ENCODE data around the gene BLVRA.
"Not testable (repeated sequence)": the region's sequence is repeated elsewhere in the genome, so short reads cannot be mapped to it uniquely, and the experiment has no call there.

Gene BLVRA

DNA sequence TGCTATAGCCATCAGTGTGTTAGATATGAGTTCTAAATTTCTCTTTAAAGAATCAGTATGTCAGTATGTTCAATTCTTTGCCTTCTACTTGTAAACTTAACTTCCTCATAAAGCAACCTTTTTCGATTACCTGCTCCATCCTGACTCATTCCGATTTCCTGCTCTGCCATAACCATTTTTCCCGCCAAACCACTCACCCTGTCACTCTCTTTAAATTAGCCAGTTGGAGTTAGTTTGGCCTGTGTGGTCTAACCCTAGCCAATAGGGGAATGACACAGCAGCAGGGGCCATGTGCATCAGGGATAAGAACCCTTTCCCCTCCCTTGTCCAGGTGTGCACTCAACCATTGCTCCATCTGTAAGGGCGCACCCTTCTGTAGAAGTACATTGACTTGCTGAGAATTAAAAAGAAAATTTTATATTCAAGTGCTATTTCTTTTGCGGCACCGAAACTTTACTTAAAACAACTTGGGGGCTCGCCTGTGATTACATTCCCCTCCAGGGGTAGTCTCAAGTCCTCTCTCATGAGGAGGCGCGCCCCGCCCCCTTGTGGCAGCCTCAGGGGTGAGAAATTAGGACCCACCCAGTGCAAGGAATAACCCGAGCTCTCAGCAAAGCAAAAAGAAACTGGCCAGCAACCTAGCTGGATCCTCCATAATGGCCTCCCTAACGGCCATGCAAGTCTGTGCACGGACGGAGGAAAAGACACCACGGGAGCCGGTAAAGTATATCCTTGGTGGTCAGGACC, 51.9 kb downstream of the BLVRA start:
- DNase-seq, result not testable (repeated sequence)

DNA sequence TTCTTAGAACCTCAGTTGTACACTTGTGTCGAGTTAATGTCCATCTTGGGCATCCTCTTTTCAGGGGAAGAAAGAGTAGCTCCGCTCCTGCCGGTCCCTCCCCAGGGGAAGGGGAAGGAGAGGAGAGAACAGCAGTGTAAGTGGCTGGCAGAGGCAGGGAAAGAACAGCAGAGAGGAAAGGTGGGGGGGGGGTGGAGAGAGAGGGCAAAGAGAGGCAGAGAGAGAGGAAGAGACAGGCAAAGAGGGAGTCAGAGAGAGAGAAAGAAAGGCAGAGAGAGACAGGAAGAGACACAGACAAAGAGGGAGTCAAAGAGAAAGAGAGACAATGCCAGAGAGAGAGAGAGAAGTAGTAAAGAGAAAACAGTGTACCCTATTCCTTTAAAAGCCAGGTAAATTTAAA, 56.9 kb downstream of the BLVRA start:
- DNase-seq, result no peak

GRCh38 chr7:43816046-43816797, 57.7 kb downstream of the BLVRA start:
- not testable (repeated sequence) for DNase-seq

GRCh38 chr7:43823425-43823824, 64.9 kb downstream of the BLVRA start:
- DNase-seq, result not testable (repeated sequence)

GRCh38 chr7:43823941-43824340, 65.5 kb downstream of the BLVRA start:
- no peak for DNase-seq

DNA sequence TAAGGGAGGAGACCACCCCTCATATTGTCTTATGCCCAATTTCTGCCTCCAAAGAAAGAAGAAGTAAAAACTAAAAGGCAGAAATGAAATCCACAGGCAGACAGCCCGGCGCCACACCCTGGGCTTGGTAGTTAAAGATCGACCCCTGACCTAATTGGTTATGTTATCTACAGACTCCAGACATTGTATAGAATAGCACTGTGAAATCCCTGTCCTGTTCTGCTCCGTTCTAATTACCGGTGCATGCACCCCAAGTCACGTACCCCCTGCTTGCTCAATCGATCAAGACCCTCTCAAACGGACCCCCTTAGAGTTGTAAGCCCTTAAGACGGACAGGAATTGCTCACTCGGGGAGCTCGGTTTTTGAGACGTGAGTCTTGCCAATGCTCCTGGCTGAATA, 66.0 kb downstream of the BLVRA start:
- DNase-seq, result not testable (repeated sequence)

- no peak for DNase-seq
These were observed 66.5 kb downstream of the BLVRA start for GRCh38 chr7:43824963-43825362.

GRCh38 chr7:43825391-43825808, 66.9 kb downstream of the BLVRA start:
- no peak for DNase-seq

- not testable (repeated sequence) for DNase-seq
These were observed 72.4 kb downstream of the BLVRA start for GRCh38 chr7:43830917-43831316.

DNA sequence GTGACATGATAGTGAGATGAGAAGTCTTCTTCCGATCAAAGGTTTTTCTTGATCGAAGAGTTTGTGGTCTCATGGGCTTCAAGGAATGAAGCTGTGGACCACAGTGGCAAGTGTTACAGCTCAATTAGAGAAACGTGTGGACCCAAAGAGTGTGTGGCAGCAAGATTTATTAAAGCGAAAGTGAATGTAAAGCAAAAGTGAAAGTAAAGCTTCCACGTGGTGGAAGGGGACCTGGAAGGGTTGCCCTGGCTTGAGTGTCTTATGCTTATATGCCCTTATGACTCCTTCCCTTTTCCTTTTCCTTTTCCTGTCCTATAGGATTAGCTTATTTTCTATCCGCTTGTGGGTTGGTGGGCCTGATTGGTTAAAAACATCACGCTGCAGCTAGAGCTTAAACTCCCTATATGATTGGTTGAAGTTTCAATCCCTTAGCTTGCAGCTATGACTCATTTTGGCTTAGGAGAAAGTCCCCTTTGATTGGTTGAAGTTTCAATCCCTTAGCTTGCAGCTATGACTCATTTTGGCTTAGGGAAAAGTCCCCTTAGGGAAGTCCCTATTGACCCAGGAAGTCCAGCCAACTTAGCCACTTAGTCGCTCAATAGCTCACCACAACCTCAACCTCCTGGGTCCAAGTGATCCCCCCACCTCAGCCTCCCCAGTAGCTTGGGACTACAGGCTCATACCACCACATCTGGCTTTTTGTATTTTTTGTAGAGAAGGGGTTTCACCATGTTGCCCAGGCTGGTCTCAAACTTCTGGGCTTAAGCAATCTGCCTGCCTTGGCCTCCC, 76.2 kb downstream of the BLVRA start:
- DNase-seq, result peak; percentile 30

DNA sequence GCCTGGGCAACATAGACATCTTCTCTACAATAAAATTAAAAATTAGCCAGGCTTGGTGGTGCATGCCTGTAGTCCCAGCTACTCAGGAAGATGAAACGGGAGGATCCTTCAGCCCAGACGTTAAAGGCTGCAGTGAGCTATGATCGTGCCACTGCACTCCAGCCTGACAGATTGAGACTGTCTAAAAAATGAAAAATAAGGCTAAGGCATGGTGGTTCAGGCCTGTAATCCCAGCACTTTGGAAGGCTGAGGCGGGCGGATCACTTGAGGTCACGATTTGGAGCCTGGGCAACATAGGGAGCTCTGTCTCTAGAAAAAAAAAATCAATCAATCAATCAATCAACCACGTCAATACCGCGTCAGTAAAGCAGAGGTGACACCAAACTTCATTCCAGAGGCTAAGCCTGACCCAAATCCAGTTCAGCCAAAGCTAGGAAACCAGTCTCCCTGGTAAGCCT, 79.8 kb downstream of the BLVRA start:
- no peak for DNase-seq

GRCh38 chr7:43843296-43843695, 84.8 kb downstream of the BLVRA start:
- DNase-seq, result no peak

DNA sequence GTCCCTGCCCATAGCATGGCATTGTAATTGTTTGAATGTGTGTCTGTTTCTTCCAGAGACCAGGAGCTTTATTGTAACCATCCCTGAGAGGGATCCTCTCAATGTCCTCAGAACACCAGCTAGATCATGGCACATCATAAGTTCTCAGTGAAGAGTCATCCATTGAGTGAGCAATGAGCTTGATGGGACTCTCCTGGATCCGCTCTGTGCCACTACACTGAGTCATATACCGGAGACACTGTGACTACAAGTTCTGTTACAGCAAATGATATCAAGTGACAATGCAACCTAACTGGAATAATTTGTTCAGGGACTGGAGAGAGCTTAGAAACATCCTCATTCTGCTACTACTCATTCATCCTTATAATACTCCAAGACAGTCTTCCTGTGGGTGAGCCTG, 85.8 kb downstream of the BLVRA start:
- DNase-seq, result no peak

- DNase-seq, result no peak
These were observed 86.2 kb downstream of the BLVRA start for GRCh38 chr7:43844662-43845061.

- DNase-seq, result no peak
These were observed 89.0 kb downstream of the BLVRA start for GRCh38 chr7:43847496-43847895.

DNA sequence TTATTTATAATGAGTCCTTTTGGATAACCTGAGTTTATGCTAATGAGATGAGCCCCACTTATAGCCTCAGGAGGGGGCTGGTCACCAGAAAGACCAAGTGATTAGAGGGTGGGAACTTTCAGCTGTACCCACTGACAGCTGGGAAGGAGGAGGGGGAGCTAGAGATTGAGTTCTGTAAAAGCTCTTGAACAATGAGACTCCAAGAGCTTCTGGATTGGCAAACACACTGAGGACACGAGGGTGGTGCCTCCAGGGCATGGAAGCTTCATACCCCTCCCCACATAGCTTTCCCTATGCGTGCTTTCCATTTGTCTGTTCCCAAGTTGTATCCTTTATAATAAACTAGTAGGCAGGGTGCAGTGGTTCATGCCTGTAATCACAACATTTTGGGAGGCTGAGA, 90.6 kb downstream of the BLVRA start:
- DNase-seq, result no peak

DNA sequence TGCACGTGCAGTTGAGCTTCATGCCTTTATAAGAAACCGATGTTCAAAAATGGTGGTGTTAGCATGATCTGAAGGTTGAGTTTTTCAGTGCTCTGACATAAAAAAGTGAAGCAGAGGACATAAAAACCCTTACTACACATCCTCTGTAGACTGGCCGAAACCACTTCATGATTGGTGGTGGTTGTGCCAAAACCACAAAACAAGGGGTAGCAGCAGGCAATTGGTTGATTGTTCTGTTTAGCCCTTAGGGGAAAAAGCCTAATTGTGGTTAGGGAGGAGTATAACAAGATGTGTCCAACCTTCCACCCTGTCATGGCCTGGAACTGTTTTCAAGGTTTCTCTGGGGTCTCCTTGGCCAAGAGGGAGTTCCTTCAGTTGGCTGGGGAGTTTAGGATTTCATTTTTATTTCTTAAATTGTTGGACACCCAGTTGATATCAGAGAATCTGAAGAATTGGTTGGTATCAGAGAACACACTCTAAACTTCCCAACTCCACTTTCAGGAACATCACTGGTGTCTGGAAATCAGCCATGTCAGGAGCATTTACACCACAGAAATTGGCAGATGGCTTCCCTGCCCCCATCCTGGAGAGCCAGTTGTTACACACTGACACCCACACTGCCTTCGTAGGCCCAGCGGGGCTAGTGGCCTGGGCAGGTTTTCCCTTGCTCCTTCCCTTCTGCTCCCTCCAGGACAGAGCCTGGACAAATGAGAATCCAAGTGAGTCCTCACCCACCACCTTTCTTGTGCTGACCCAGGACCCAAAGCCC, 92.1 kb downstream of the BLVRA start:
- no peak for DNase-seq

DNA sequence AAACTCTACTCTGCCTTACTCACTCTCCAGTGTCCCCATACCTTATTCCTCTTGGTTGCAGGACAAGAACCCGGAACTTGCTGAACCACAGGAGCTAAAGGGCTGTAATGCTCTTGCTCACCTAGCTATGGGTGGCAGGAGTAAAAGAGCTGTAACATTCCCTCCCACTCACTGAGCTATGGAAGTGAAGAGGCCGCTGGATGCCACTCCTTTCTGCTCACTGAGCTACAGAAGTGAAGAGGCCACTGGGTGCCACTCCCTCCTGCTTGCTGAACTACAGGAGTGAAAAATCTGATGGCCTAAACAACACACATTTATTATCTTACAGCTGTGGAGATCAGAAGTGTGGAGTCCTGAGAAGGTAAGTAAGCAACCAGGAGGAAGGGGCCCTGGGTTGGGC, 93.3 kb downstream of the BLVRA start:
- DNase-seq, result no peak

GRCh38 chr7:43855176-43855575, 96.7 kb downstream of the BLVRA start:
- no peak for DNase-seq

DNA sequence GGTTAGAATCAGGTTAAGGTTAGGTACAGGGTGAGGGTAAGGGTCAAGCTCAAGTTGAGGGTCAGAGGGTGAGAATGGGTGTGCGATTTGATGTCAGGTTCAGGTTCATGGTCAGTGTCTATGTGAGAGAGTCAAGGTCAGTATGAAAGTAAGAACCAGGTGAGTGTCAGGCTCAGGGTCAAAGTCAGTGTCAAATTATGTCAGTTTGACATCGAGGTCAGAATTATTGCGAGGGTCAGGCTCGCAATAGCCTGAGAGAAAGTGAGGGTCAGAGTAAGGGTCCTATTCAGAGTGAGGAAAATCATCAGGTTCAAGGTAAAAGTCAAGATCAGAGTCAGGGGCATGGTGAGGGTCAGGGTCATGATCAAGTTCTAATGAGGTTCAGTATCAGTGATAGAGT, 97.8 kb downstream of the BLVRA start:
- DNase-seq, result no peak
